CD4-positive, alpha-beta T cell (primary cell): Measurements from ENCODE around the gene C19orf33. TPM values are rescaled to one million over a fixed set of nuclear protein-coding genes. Genes with fewer than 3 reads are reported as not detected.

Experiments used
- ATAC-seq: fragments of 200-7000 bp; cut with Tn5 transposase; one replicate; pipeline ENCODE4 v1.10.0; 2022; ENCODE audit warnings: mild to moderate bottlenecking; ENCODE audit not compliant: poor library complexity
- CTCF ChIA-PET: fragments of 350-600 bp; sonication (Branson Sonifier 250); formaldehyde crosslinking; loops from one replicate; lab custom pipeline; 2021; ENCODE audit warnings: antibody characterized with exemption, inconsistent platforms; lab: Charles Lee
- POLR2A ChIA-PET: fragments of 350-600 bp; sonication (Branson Sonifier 250); formaldehyde crosslinking; loops from one replicate; lab custom pipeline; 2021; ENCODE audit warnings: antibody characterized with exemption, inconsistent platforms; lab: Charles Lee
- DNase-seq, 14 experiments: peaks; one replicate each; pipeline ENCODE4 v3.0.0-alpha.2; 2013 to 2020; ENCODE audit warnings: mixed read lengths in 2 of 14
- H3K27ac ChIP-seq, 2 donors: one replicate each; pipeline versions ENCODE4 v1.5.1 to v1.7.0; 2013; ENCODE audit warnings: low read length in 2 of 2, low read depth in 1 of 2, mild to moderate bottlenecking in 1 of 2
- H3K27me3 ChIP-seq, 2 experiments: 1 replicate in 1 of 2; 2 replicates in 1 of 2; pipeline versions ENCODE4 v1.6.1 to v1.7.0; 2013; ENCODE audit warnings: low read length in 2 of 2, control low read depth in 1 of 2, mild to moderate bottlenecking in 1 of 2, moderate library complexity in 1 of 2; ENCODE audit not compliant: insufficient read depth in 2 of 2, control insufficient read depth in 1 of 2
- H3K36me3 ChIP-seq: one replicate; pipeline ENCODE4 v1.6.1; 2013; ENCODE audit warnings: low read length, control low read depth; ENCODE audit not compliant: insufficient read depth
- H3K4me1 ChIP-seq: one replicate; pipeline ENCODE4 v1.6.1; 2013; ENCODE audit warnings: low read length, control low read depth; ENCODE audit not compliant: insufficient read depth
- H3K4me3 ChIP-seq: one replicate; pipeline ENCODE4 v1.5.1; 2013; ENCODE audit warnings: mild to moderate bottlenecking, low read length, moderate library complexity
- H3K9me3 ChIP-seq, 2 experiments: 1 replicate in 1 of 2; 2 replicates in 1 of 2; pipeline versions ENCODE4 v1.6.1 to v1.7.0; 2013; ENCODE audit warnings: low read length in 2 of 2, mild to moderate bottlenecking in 2 of 2, control low read depth in 1 of 2, moderate library complexity in 1 of 2; ENCODE audit not compliant: control insufficient read depth in 1 of 2, insufficient read depth in 1 of 2
- H3K27ac Mint-ChIP-seq: one replicate; pipeline ENCODE4 v1.8.0; 2020; ENCODE audit warnings: mixed read lengths
- H3K27me3 Mint-ChIP-seq: one replicate; pipeline ENCODE4 v1.8.0; 2021; ENCODE audit warnings: mixed read lengths
- H3K36me3 Mint-ChIP-seq: one replicate; pipeline ENCODE4 v1.8.0; 2021; ENCODE audit warnings: low read depth, mixed read lengths
- H3K4me1 Mint-ChIP-seq: one replicate; pipeline ENCODE4 v1.8.0; 2021; ENCODE audit warnings: low read depth, mixed read lengths
- H3K4me3 Mint-ChIP-seq: one replicate; pipeline ENCODE4 v1.8.0; 2020; ENCODE audit warnings: mild to moderate bottlenecking, mixed read lengths
- H3K9me3 Mint-ChIP-seq: one replicate; pipeline ENCODE4 v1.8.0; 2020; ENCODE audit warnings: mixed read lengths
- CTCF ChIP-seq: fragments of 200-600 bp; IDR thresholded peaks from one replicate; pipeline ENCODE4 v1.8.0; 2022; ENCODE audit warnings: antibody characterized with exemption, mild to moderate bottlenecking
- intact Hi-C, 2 experiments: fragments of 100-400 bp; cut with DNase I in 1 of 2; cut with micrococcal nuclease in 1 of 2; formaldehyde crosslinking; loops; one replicate each; pipeline versions ENCODE4 v1.15.1 to v1.9.0; 2023 to 2025; cut with DNase I, micrococcal nuclease
- total RNA-seq, 174 experiments: library from RNA in 2 of 174; stranded (reverse) in 2 of 174; gene quantifications; one replicate each; pipeline ENCODE4 v1.2.3 and lab custom pipeline; 2021 to 2026

The C19orf33 gene
- total RNA-seq, 2 experiments from 2014 or later = not detected

- Mint-ChIP-seq H3K27ac (no peak overlapping the region), H3K4me1 (peaks cover 13% of the 10 kb centered on the region), H3K27me3 (no peaks in the 10 kb centered on the region), H3K36me3 (peaks cover 32% of the 10 kb centered on the region), H3K4me3 (no peak overlapping the region), H3K9me3 (no peaks in the 10 kb centered on the region)
- Histone ChIP-seq H3K4me1 (no peaks in the 10 kb centered on the region), H3K27ac (no peak overlapping the region), H3K9me3 (no peaks in the 10 kb centered on the region), H3K27me3 (no peaks in the 10 kb centered on the region), H3K4me3 (no peak overlapping the region), H3K36me3 (peaks cover 9% of the 10 kb centered on the region)
- intact Hi-C loops = no loop called here
- ATAC-seq (no peak), DNase-seq (no peak)
- POLR2A ChIA-PET = no interaction called here
- TF ChIP-seq CTCF = no peak
- CTCF ChIA-PET = no interaction called here
Observed at GRCh38 chr19:38284422-38284821, 19.6 kb upstream of the C19orf33 start.

- CTCF ChIA-PET = no interaction called here
Observed at GRCh38 chr19:38285567-38285966, 18.5 kb upstream of the C19orf33 start.

GRCh38 chr19:38287604-38288003 is 16.4 kb upstream of the C19orf33 start:
- POLR2A ChIA-PET = no interaction called here
- Histone ChIP-seq H3K4me1 (no peaks in the 10 kb centered on the region), H3K4me3 (no peak overlapping the region), H3K27ac (no peak overlapping the region), H3K36me3 (peaks cover 26% of the 10 kb centered on the region), H3K27me3 (no peaks in the 10 kb centered on the region), H3K9me3 (no peaks in the 10 kb centered on the region)
- DNase-seq = peak in 3 of 14 experiments; percentile 23 to 47 (median 40)
- Mint-ChIP-seq H3K4me3 (no peak overlapping the region), H3K27ac (no peak overlapping the region), H3K9me3 (no peaks in the 10 kb centered on the region), H3K4me1 (peaks cover under 1% of the 10 kb centered on the region), H3K27me3 (no peaks in the 10 kb centered on the region), H3K36me3 (peaks cover 57% of the 10 kb centered on the region)
- CTCF ChIA-PET = no interaction called here
- intact Hi-C loops = no loop called here
- TF ChIP-seq CTCF = no peak
- no peak for ATAC-seq

More at GRCh38 chr19:38285567-38285966, 18.5 kb upstream of the C19orf33 start:
- POLR2A ChIA-PET = no interaction called here
- H3K4me3 ChIP-seq = no peak overlapping the region
- H3K36me3 ChIP-seq = peaks cover 20% of the 10 kb centered on the region
- H3K4me1 Mint-ChIP-seq = peaks cover 13% of the 10 kb centered on the region
- no peaks in the 10 kb centered on the region for H3K9me3 Mint-ChIP-seq
- ATAC-seq = no peak
- H3K27me3 Mint-ChIP-seq = no peaks in the 10 kb centered on the region
- no peak overlapping the region for H3K4me3 Mint-ChIP-seq
- no peaks in the 10 kb centered on the region for H3K9me3 ChIP-seq
- no peak for DNase-seq
- H3K4me1 ChIP-seq = no peaks in the 10 kb centered on the region
- H3K27ac Mint-ChIP-seq = no peak overlapping the region
- H3K27ac ChIP-seq = no peak overlapping the region
- H3K36me3 Mint-ChIP-seq = peaks cover 43% of the 10 kb centered on the region
- H3K27me3 ChIP-seq = no peaks in the 10 kb centered on the region
- TF ChIP-seq CTCF = no peak
- intact Hi-C loops = no loop called here
